ENCODE results near the gene ARL4C. TPM values are rescaled to one million over a fixed set of nuclear protein-coding genes. Genes with fewer than 3 reads are reported as not detected.

Gene ARL4C
- total RNA-seq, 2 donors from 2014 or later = 6.6 to 7.8 TPM

DNA sequence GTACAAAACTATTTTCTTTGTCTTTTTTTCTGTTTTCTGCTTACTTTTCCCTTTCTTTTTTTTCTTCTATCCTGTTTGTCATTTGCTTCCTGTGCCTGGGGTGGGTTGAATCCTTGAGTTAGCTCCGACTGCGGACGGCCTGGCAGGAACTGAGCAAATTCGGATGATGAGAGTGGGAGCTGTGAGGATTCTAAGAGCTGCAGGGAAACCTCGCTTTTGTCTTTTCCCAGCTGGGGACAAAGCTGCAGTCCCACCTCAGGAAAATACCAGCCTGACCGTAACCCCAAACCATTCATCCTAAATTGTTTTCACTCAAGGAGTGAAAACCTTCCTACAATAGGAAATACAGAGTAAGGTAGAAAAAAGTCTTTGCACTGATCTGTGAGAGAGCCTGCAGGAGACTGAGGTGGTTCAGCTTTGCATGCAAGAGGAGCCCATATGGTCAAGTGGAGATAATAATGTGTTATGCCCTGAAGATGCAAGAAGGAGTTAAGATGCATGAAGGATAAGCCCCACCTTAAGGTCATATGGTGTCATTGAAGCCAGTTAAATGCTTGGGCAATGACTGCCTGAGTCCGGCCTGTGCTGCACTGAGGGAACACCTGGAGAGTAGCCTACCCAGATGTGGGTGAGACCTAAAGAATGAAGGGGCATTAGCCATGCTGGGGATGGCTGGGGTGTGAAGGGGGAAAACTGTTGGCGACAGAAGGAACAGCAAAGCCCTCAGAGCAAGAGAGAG, 31.7 kb upstream of the ARL4C start:
- Histone ChIP-seq H3K4me3 (no peak overlapping the region), H3K27ac (no peak overlapping the region), H3K9me3 (peaks cover 0 to 5% (median 0%) of the 10 kb centered on the region in 3 donors), H3K36me3 (replicated peaks in 1 of 2; ENCODE audit: insufficient read depth in 1 of 2, low read depth in 2 of 2) (no peaks in the 10 kb centered on the region), H3K4me1 (no peaks in the 10 kb centered on the region), H3K27me3 (no peaks in the 10 kb centered on the region)
- 81 to 87% methylated on average over 8 of the region's 8 CpGs for WGBS, 2 donors
- TF ChIP-seq, protein P1, sequence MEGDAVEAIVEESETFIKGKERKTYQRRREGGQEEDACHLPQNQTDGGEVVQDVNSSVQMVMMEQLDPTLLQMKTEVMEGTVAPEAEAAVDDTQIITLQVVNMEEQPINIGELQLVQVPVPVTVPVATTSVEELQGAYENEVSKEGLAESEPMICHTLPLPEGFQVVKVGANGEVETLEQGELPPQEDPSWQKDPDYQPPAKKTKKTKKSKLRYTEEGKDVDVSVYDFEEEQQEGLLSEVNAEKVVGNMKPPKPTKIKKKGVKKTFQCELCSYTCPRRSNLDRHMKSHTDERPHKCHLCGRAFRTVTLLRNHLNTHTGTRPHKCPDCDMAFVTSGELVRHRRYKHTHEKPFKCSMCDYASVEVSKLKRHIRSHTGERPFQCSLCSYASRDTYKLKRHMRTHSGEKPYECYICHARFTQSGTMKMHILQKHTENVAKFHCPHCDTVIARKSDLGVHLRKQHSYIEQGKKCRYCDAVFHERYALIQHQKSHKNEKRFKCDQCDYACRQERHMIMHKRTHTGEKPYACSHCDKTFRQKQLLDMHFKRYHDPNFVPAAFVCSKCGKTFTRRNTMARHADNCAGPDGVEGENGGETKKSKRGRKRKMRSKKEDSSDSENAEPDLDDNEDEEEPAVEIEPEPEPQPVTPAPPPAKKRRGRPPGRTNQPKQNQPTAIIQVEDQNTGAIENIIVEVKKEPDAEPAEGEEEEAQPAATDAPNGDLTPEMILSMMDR (IDR thresholded peaks at IDR 0.05) = no peak
- TF ChIP-seq POLR2A (IDR thresholded peaks at IDR 0.05) = no peak
- intact Hi-C loops (cut with DNase I) = no loop called here
- no peak for ATAC-seq
- DNase-seq = no peak

DNA sequence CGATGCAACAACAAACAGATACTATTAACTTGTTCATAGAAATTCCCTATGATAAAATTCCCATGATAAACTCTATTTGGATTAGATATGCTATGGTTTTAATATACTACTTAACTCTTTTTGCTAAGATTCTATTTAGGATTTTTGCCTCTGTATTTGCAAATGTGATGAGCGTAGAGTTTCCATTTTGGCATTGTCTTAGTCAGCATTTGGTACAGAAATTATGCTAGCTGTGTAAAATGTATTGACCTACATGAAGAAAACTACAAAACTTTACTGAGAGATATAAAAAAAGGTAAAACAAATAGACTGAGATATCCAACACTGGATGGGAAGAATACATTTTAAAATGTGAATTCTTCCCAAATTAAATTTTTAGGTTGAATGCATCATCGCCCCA, 29.8 kb upstream of the ARL4C start:
- intact Hi-C loops (cut with DNase I) = no loop called here
- H3K4me1 ChIP-seq = no peaks in the 10 kb centered on the region
- H3K36me3 ChIP-seq (replicated peaks in 1 of 2; ENCODE audit: insufficient read depth in 1 of 2, low read depth in 2 of 2) = no peaks in the 10 kb centered on the region
- DNase-seq (no peak), ATAC-seq (no peak)
- TF ChIP-seq, protein P1 (IDR thresholded peaks at IDR 0.05) = no peak
- TF ChIP-seq POLR2A (IDR thresholded peaks at IDR 0.05) = no peak
- WGBS, 2 donors = 80% methylated on average over 3 of the region's 3 CpGs
- H3K4me3 ChIP-seq = no peak overlapping the region
- no peaks in the 10 kb centered on the region for H3K27me3 ChIP-seq
- H3K27ac ChIP-seq = no peak overlapping the region
- peaks cover 0 to 5% (median 0%) of the 10 kb centered on the region in 3 donors for H3K9me3 ChIP-seq

DNA sequence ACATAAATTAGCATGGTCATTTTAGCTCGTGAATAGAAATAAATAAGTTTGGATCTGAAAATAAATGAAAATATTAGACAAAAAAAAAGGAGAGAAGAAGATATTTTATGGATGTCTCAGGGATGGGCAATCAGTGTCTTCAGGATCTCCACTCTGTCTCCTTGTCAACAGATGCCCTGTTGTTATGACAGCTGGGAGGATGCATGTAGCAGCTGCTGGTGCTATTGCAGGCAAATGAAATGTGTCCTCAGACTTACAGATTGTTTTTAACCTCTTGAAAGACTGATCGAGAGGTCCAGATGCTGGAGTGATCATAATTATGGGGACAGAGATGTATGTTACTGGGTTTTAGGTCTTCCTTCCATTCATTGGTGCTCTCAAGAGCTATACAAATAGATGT, 24.7 kb upstream of the ARL4C start:
- H3K9me3 ChIP-seq = peaks cover 0 to 5% (median 0%) of the 10 kb centered on the region in 3 donors
- TF ChIP-seq, protein P1 (IDR thresholded peaks at IDR 0.05) = no peak
- no peak for TF ChIP-seq POLR2A (IDR thresholded peaks at IDR 0.05)
- ATAC-seq (no peak), DNase-seq (no peak)
- no peaks in the 10 kb centered on the region for H3K4me1 ChIP-seq
- no peaks in the 10 kb centered on the region for H3K36me3 ChIP-seq (replicated peaks in 1 of 2; ENCODE audit: insufficient read depth in 1 of 2, low read depth in 2 of 2)
- intact Hi-C loops (cut with DNase I) = no loop called here
- 76 to 82% methylated on average over 2 of the region's 2 CpGs for WGBS, 2 donors
- H3K27ac ChIP-seq = no peak overlapping the region
- H3K27me3 ChIP-seq = no peaks in the 10 kb centered on the region
- H3K4me3 ChIP-seq = no peak overlapping the region

DNA sequence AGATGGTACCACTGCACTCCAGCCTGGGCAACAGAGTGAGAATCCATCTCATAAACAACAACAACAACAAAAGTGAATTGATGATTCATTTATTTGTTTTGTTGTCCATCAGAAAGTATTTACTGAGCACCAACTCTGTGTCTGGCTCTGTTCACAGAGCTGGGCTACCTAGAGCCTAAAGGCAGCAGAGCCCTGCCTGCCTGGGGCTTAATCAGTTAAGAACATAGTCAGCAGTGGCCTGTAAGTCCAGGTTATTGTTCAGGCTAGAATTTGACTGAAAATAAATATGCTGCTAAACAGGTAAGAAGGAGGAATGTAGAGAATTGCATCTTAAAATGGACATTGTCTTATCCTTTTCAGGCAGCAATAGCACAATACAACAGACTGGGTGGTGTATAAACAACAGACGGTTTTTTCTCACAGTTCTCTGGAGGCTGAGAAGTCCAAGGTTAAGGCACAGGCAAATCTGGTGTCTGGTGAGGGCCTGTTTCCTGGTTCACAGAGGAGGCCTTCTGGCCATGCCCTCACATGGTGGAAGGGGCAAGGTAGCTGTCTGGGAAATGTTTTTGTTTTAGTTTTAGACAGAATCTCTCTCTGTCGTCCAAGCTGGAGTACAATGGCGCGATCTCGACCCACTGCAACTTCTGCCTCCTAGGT, 22.2 kb upstream of the ARL4C start:
- 69 to 71% methylated on average over 5 of the region's 5 CpGs for WGBS, 2 donors
- TF ChIP-seq, protein P1 (IDR thresholded peaks at IDR 0.05) = no peak
- TF ChIP-seq POLR2A (IDR thresholded peaks at IDR 0.05) = no peak
- H3K27me3 ChIP-seq = no peaks in the 10 kb centered on the region
- intact Hi-C loops (cut with DNase I) = no loop called here
- no peaks in the 10 kb centered on the region for H3K9me3 ChIP-seq
- H3K27ac ChIP-seq = peak overlapping the region in 3 of 4 donors; percentile 5 to 59 (median 26)
- no peak overlapping the region for H3K4me3 ChIP-seq
- DNase-seq = peak; percentile 25 to 67 (median 40)
- H3K36me3 ChIP-seq (replicated peaks in 1 of 2; ENCODE audit: insufficient read depth in 1 of 2, low read depth in 2 of 2) = no peaks in the 10 kb centered on the region
- peak; percentile 68 for ATAC-seq
- H3K4me1 ChIP-seq = no peaks in the 10 kb centered on the region

All from body of pancreas (tissue), 4 donors.